HEK293 (cell line): ENCODE results near the gene PRSS50.
A peak's percentile ranks its signal among the peaks of the same experiment; 100 is the strongest.

Experiments
- CTCF ChIA-PET: fragments of 350-600 bp; formaldehyde crosslinking; extraction: SDS; loops from one replicate; lab custom pipeline; 2021; ENCODE audit warnings: antibody characterized with exemption; lab: Yijun Ruan, JAX
- POLR2A ChIA-PET: fragments of 300-600 bp; formaldehyde crosslinking; extraction: SDS; loops from one replicate; lab custom pipeline; 2020; ENCODE audit warnings: antibody characterized with exemption, inconsistent platforms; lab: Yijun Ruan, JAX
- H3K27ac ChIP-seq: fragments of 200-500 bp; sonication (Bioruptor generic); 2 replicates; pipeline ENCODE4 v1.5.1; 2014; ENCODE audit warnings: low read depth, low read length, control low read depth, inconsistent platforms; ENCODE audit errors: extremely low read depth
- H3K36me3 ChIP-seq, 2 experiments: fragments of 200-500 bp in 1 of 2; sonication (Bioruptor generic) in 1 of 2; 1 replicate in 1 of 2; 2 replicates in 1 of 2; pipeline ENCODE4 v1.5.1; 2014 to 2017; ENCODE audit warnings: inconsistent platforms in 2 of 2, low read length in 2 of 2; ENCODE audit not compliant: control insufficient read depth in 2 of 2, insufficient read depth in 1 of 2
- H3K4me1 ChIP-seq: fragments of 200-500 bp; sonication (Bioruptor generic); 2 replicates; pipeline ENCODE4 v1.5.1; 2014; ENCODE audit warnings: mild to moderate bottlenecking, low read length, inconsistent platforms; ENCODE audit not compliant: control insufficient read depth, insufficient read depth
- H3K4me3 ChIP-seq: 2 replicates; pipeline ENCODE4 v1.5.1; 2011; ENCODE audit warnings: low read depth, mild to moderate bottlenecking, control low read depth, low read length, moderate library complexity
- H3K9me3 ChIP-seq: fragments of 200-500 bp; sonication (Bioruptor generic); 2 replicates; pipeline ENCODE4 v1.5.1; 2014; ENCODE audit warnings: low read depth, low read length, inconsistent platforms; ENCODE audit not compliant: control insufficient read depth, insufficient read depth
- EGR2 ChIP-seq: fragments of 450-650 bp; formaldehyde crosslinking; IDR thresholded peaks from 2 replicates; pipeline ENCODE4 v1.5.1; 2016; ENCODE audit warnings: low read depth, missing biosample characterization, missing genetic modification characterization
- HIC1 ChIP-seq: fragments of 450-650 bp; formaldehyde crosslinking; IDR thresholded peaks from 2 replicates; pipeline ENCODE4 v1.5.1; 2016; ENCODE audit warnings: missing biosample characterization, missing genetic modification characterization
- HOXA7 ChIP-seq: sonication (generic); formaldehyde crosslinking; IDR thresholded peaks from 2 replicates; pipeline ENCODE4 v1.8.1; 2022; ENCODE audit warnings: missing genetic modification reagents, borderline replicate concordance
- OSR2 ChIP-seq: fragments of 450-650 bp; formaldehyde crosslinking; IDR thresholded peaks from 2 replicates; pipeline ENCODE4 v1.5.1; 2016; ENCODE audit warnings: missing biosample characterization, missing genetic modification characterization
- PRDM10 ChIP-seq: fragments of 450-650 bp; formaldehyde crosslinking; IDR thresholded peaks from 2 replicates; pipeline ENCODE4 v1.5.1; 2016; ENCODE audit warnings: missing biosample characterization, missing genetic modification characterization
- WT1 ChIP-seq: fragments of 450-650 bp; formaldehyde crosslinking; IDR thresholded peaks from 2 replicates; pipeline ENCODE4 v1.5.1; 2016; ENCODE audit warnings: missing biosample characterization, missing genetic modification characterization
- ZBTB26 ChIP-seq: fragments of 450-650 bp; formaldehyde crosslinking; optimal IDR thresholded peaks from 2 replicates; pipeline ENCODE3; 2016; ENCODE audit warnings: missing biosample characterization, mild to moderate bottlenecking, missing genetic modification characterization
- ZFHX2 ChIP-seq: fragments of 450-650 bp; formaldehyde crosslinking; conservative IDR thresholded peaks from 2 replicates; pipeline ENCODE4 v1.5.1; 2016; ENCODE audit warnings: missing biosample characterization, missing genetic modification characterization
- ZFP37 ChIP-seq: fragments of 450-650 bp; formaldehyde crosslinking; IDR thresholded peaks from 2 replicates; pipeline ENCODE4 v1.5.1; 2016; ENCODE audit warnings: missing biosample characterization, missing genetic modification characterization
- ZNF114 ChIP-seq: fragments of 450-650 bp; formaldehyde crosslinking; IDR thresholded peaks from 2 replicates; pipeline ENCODE4 v1.5.0; 2017; ENCODE audit warnings: missing biosample characterization, missing genetic modification characterization
- ZNF335 ChIP-seq: fragments of 450-650 bp; formaldehyde crosslinking; conservative IDR thresholded peaks from 2 replicates; pipeline ENCODE4 v1.5.1; 2016; ENCODE audit warnings: missing biosample characterization, missing genetic modification characterization
- ZNF514 ChIP-seq: fragments of 450-650 bp; formaldehyde crosslinking; IDR thresholded peaks from 2 replicates; pipeline ENCODE4 v1.5.1; 2016; ENCODE audit warnings: missing biosample characterization, missing genetic modification characterization
- ZNF518A ChIP-seq: fragments of 450-650 bp; formaldehyde crosslinking; conservative IDR thresholded peaks from 2 replicates; pipeline ENCODE4 v1.5.1; 2016; ENCODE audit warnings: low read depth, missing biosample characterization, missing genetic modification characterization
- ZNF629 ChIP-seq: fragments of 450-650 bp; formaldehyde crosslinking; IDR thresholded peaks from 2 replicates; pipeline ENCODE4 v1.5.1; 2017; ENCODE audit warnings: missing biosample characterization, missing genetic modification characterization
- ZNF707 ChIP-seq: fragments of 450-650 bp; formaldehyde crosslinking; IDR thresholded peaks from 2 replicates; pipeline ENCODE4 v1.5.1; 2016; ENCODE audit warnings: missing biosample characterization, missing genetic modification characterization

The PRSS50 gene

GRCh38 chr3:46703013-46703520, 14.6 kb downstream of the PRSS50 start:
- no peak for TF ChIP-seq ZNF335 (tag by site-specific recombination)
- TF ChIP-seq ZBTB26 (tag by site-specific recombination), result no peak
- TF ChIP-seq WT1 (tag by site-specific recombination), result no peak
- no peak for TF ChIP-seq ZNF514 (tag by site-specific recombination)
- TF ChIP-seq ZFHX2 (tag by site-specific recombination), result peak; percentile 57
- TF ChIP-seq PRDM10 (tag by site-specific recombination), result peak; percentile 91
- no peak for TF ChIP-seq ZFP37 (tag by site-specific recombination)
- TF ChIP-seq ZNF114 (tag by site-specific recombination), result no peak
- TF ChIP-seq ZNF707 (tag by site-specific recombination), result no peak
- TF ChIP-seq ZNF518A (tag by site-specific recombination), result no peak
- no peak for TF ChIP-seq HOXA7 (CRISPR knock-in tag)
- peak; percentile 61 for TF ChIP-seq EGR2
- TF ChIP-seq OSR2 (tag by site-specific recombination), result no peak
- no peak for TF ChIP-seq ZNF629 (tag by site-specific recombination)
- ChIA-PET POLR2A (no interaction called here), CTCF (interaction anchor here (1.0 to 1.5 kb wide), 6 partner anchors 144 to 1456 kb away, joined by 3 to 8 read pairs (median 4); no protein-coding TSS in a partner anchor)
- Histone ChIP-seq H3K27ac (no peak overlapping the region), H3K4me3 (no peak overlapping the region), H3K4me1 (no peaks in the 10 kb centered on the region), H3K9me3 (no peaks in the 10 kb centered on the region), H3K36me3 (no peaks in the 10 kb centered on the region)

GRCh38 chr3:46702246-46703012, 15.2 kb downstream of the PRSS50 start:
- TF ChIP-seq EGR2, result no peak
- TF ChIP-seq ZBTB26 (tag by site-specific recombination), result no peak
- no peak for TF ChIP-seq ZNF707 (tag by site-specific recombination)
- no peak for TF ChIP-seq HIC1 (tag by site-specific recombination)
- Histone ChIP-seq H3K9me3 (no peaks in the 10 kb centered on the region), H3K4me3 (no peak overlapping the region), H3K27ac (no peak overlapping the region), H3K4me1 (no peaks in the 10 kb centered on the region), H3K36me3 (no peaks in the 10 kb centered on the region)
- ChIA-PET POLR2A (no interaction called here), CTCF (interaction anchor here (0.7 to 1.5 kb wide), 10 partner anchors 9 to 1457 kb away, joined by 3 to 8 read pairs (median 3); no protein-coding TSS in a partner anchor)
